Loucy (cell line): ENCODE results near the gene CIB4.

ENCODE experiments used
- CTCF ChIP-seq: fragments of 200-600 bp; sonication (generic); conservative IDR thresholded peaks from 2 replicates; pipeline ENCODE4 v1.5.1; 2014; ENCODE audit warnings: mild to moderate bottlenecking, antibody characterized with exemption, low read length
- EZH2phosphoT487 ChIP-seq: fragments of 200-600 bp; IDR thresholded peaks from 2 replicates; pipeline ENCODE4 v1.6.1; 2018; ENCODE audit warnings: antibody characterized with exemption, mild to moderate bottlenecking, moderate library complexity, borderline replicate concordance

DNA sequence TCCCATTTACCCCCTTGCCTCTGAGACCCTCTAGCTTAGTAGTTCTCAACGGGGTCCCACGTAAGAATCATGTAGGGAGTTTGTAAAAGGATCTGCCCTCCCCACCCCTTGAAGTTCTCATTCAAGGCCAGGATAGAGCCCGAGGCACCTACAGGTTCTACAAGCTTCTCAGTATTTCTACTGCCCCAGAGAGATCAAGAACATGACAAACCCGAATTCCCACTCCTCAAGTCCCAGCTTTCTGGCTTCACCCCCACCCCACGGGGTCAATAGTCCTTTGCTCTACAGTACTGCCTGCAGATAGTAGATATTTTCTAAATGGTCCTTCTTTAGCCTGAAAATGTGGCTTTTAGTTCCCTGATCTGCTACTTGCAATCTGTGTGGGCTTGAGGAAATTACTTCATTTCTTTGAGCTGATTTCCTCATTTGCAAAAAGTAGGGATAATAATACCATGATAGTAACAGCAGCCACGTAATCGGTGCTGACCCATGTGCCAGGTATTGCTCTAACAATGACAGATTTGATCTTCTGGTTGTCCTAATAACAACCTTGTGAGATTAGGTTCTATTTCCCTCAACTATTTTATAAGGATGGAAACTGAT lies 7.1 kb downstream of the CIB4 start:
- TF ChIP-seq CTCF = no peak
- no peak for TF ChIP-seq EZH2phosphoT487
